ENCODE measurements around the gene COL21A1. TPM values are rescaled to one million over a fixed set of nuclear protein-coding genes. Genes with fewer than 3 reads are reported as not detected.

Gene COL21A1
- total RNA-seq, result not detected

DNA sequence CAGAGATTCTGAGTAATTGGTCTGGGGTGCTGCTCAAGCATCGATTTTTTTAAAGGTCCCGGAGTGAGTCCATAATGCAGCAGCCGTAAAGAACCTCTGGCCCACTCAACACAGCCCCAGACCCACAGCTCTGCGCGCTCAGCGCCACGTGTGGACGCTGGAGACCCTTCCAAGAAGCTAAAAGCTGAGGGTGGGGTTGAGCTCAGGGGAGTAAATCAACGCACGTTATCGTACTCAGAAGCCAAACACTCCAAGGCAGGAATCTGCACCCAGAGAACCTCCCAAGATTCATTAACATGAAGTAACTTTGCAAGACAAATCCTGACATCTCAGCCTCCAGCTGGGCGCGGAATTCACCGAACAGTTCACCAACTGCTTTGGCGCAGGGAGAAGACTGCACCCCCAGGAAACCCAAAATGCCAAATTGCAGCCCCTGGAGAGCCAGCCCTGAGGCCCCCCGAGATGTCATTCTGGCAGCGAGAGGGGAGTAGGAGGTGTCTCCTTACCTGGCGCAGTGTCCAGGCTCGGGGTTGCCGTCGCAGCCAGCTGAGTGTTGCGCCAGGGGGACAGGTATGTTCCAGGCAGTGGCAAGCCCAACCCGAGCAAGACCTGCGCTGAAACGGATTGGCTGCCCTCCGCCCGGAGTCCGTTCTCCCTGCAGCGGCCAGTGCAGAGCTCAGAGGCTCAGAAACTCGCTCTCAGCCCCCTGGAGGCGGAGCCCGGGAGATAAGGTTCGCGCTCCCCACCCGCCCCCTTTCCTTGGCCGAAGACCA lies at the start of gene COL21A1:
Gene COL21A1 (minus strand): TSS at position 700 of the 773 bp plus-strand sequence. CDS start 64,962 bp downstream, outside the sequence.

All from activated naive CD4-positive, alpha-beta T cell treated with anti-CD3 and anti-CD28 coated beads, Interleukin-2, amount 10 ng/mL, durations not matched to agents 5 hours and 36 hours (primary cell).